DOHH2 (cell line): ENCODE data around the gene ZNF45.
"Not testable (repeated sequence)": the region's sequence is repeated elsewhere in the genome, so short reads cannot be mapped to it uniquely, and the experiment has no call there.

ENCODE experiments used
- H3F3A ChIP-seq: fragments of 200-600 bp; sonication (generic), shearing (Covaris generic); 2 replicates; pipeline ENCODE4 v1.6.0; 2016; ENCODE audit warnings: antibody characterized with exemption, mild to moderate bottlenecking; ENCODE audit not compliant: control insufficient read depth, insufficient read depth
- H3K27ac ChIP-seq: fragments of 200-600 bp; sonication (generic); 2 replicates; pipeline ENCODE4 v1.5.1; 2014; ENCODE audit warnings: low read depth, mild to moderate bottlenecking, low read length, moderate library complexity
- H3K27me3 ChIP-seq: fragments of 200-600 bp; sonication (generic); 2 replicates; pipeline ENCODE4 v1.6.1; 2014; ENCODE audit warnings: mild to moderate bottlenecking, low read length, mixed read lengths; ENCODE audit not compliant: control insufficient read depth
- H3K36me3 ChIP-seq: fragments of 200-600 bp; sonication (generic); 2 replicates; pipeline ENCODE4 v1.6.1; 2014; ENCODE audit warnings: mild to moderate bottlenecking, low read length, moderate library complexity, mixed read lengths; ENCODE audit not compliant: control insufficient read depth
- H3K4me1 ChIP-seq: fragments of 200-600 bp; sonication (generic); 2 replicates; pipeline ENCODE4 v1.6.1; 2014; ENCODE audit warnings: mild to moderate bottlenecking, low read length, mixed read lengths; ENCODE audit not compliant: control insufficient read depth
- H3K4me2 ChIP-seq: fragments of 200-600 bp; sonication (generic); 2 replicates; pipeline ENCODE4 v1.6.0; 2014; ENCODE audit warnings: mild to moderate bottlenecking, low read length, moderate library complexity
- H3K4me3 ChIP-seq: fragments of 200-600 bp; sonication (generic); 2 replicates; pipeline ENCODE4 v1.5.1; 2014; ENCODE audit warnings: mild to moderate bottlenecking, low read length, mixed read lengths
- H3K79me2 ChIP-seq: fragments of 200-600 bp; sonication (generic); 2 replicates; pipeline ENCODE4 v1.6.1; 2014; ENCODE audit warnings: mild to moderate bottlenecking, low read length, mixed read lengths; ENCODE audit not compliant: control insufficient read depth
- H3K9me2 ChIP-seq: fragments of 200-600 bp; sonication (generic); replicated peaks from 2 replicates; pipeline ENCODE4 v1.6.1; 2014; ENCODE audit warnings: mild to moderate bottlenecking, low read length, mixed read lengths; ENCODE audit not compliant: control insufficient read depth
- H3K9me3 ChIP-seq: fragments of 200-600 bp; sonication (generic); 2 replicates; pipeline ENCODE4 v1.6.1; 2014; ENCODE audit warnings: antibody characterized with exemption, low read length, mixed read lengths; ENCODE audit not compliant: control insufficient read depth, insufficient read depth
- H4K20me1 ChIP-seq: fragments of 200-600 bp; sonication (generic); 2 replicates; pipeline ENCODE4 v1.6.0; 2014; ENCODE audit warnings: low read depth, mild to moderate bottlenecking, antibody characterized with exemption, low read length, moderate library complexity; ENCODE audit not compliant: control insufficient read depth, insufficient read depth
- CTCF ChIP-seq: fragments of 200-600 bp; sonication (generic); IDR thresholded peaks from one replicate; pipeline ENCODE4 v1.5.1; 2014; ENCODE audit warnings: antibody characterized with exemption, mild to moderate bottlenecking, low read depth, low read length; ENCODE audit not compliant: poor library complexity, severe bottlenecking
- EZH2phosphoT487 ChIP-seq: fragments of 200-600 bp; sonication (generic); IDR thresholded peaks from 2 replicates; pipeline ENCODE4 v1.6.1; 2017; ENCODE audit warnings: borderline replicate concordance, mild to moderate bottlenecking, antibody characterized with exemption, low read length, moderate library complexity, mixed read lengths

The ZNF45 gene

DNA sequence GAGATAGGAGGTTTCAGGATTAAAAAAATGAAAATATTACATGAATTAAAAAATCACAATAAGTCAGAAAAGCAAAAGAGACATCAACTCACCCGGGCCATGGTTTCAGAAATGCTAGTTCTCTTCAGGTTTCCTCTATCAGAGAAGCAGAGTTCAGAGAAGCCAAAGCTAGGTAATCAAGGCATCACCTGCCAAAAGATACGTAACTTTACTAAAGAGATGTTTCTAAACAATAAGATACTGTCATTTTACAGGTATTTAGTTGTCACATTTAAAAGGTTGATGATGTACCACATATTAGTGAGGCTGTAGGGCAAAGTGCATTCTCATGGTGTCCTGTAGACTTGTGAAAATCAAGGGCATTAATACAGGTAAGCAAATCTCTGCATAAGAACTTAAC lies 51.2 kb downstream of the ZNF45 start, which contains the start of gene ZNF404:
Gene ZNF404, minus strand, starts transcription at position 101 of the 400 bp plus-strand sequence.
- H3K9me3 ChIP-seq, result no peaks in the 10 kb centered on the region
- H4K20me1 ChIP-seq, result no peaks in the 10 kb centered on the region
- H3K9me2 ChIP-seq, result no peaks in the 10 kb centered on the region
- H3K4me3 ChIP-seq, result no peak within 1 kb of the TSS
- H3K36me3 ChIP-seq, result no peaks in the 10 kb centered on the region
- TF ChIP-seq CTCF (no peak), EZH2phosphoT487 (no peak)
- no peaks in the 10 kb centered on the region for H3F3A ChIP-seq
- no peak within 1 kb of the TSS for H3K27ac ChIP-seq
- H3K79me2 ChIP-seq, result no peaks in the 10 kb centered on the region
- no peaks in the 10 kb centered on the region for H3K4me1 ChIP-seq
- H3K4me2 ChIP-seq, result no peak within 1 kb of the TSS
- H3K27me3 ChIP-seq, result no peaks in the 10 kb centered on the region

GRCh38 chr19:43880483-43880882 lies 54.6 kb downstream of the ZNF45 start:
- Histone ChIP-seq H3K36me3 (no peaks in the 10 kb centered on the region), H3K4me3 (no peak overlapping the region), H3K4me2 (no peak overlapping the region), H3K9me3 (peaks cover 3% of the 10 kb centered on the region; the same call in 1 of the 2 replicates), H4K20me1 (no peaks in the 10 kb centered on the region), H3K27me3 (no peaks in the 10 kb centered on the region), H3K9me2 (no peaks in the 10 kb centered on the region), H3F3A (no peaks in the 10 kb centered on the region), H3K79me2 (no peaks in the 10 kb centered on the region), H3K27ac (no peak overlapping the region), H3K4me1 (no peaks in the 10 kb centered on the region)
- no peak for TF ChIP-seq CTCF
- TF ChIP-seq EZH2phosphoT487, result no peak

GRCh38 chr19:43872547-43873336 lies 62.3 kb downstream of the ZNF45 start:
- no peaks in the 10 kb centered on the region for H3K36me3 ChIP-seq
- no peaks in the 10 kb centered on the region for H3K4me1 ChIP-seq
- no peak overlapping the region for H3K4me3 ChIP-seq
- no peaks in the 10 kb centered on the region for H3K9me2 ChIP-seq
- H4K20me1 ChIP-seq, result no peaks in the 10 kb centered on the region
- H3K79me2 ChIP-seq, result no peaks in the 10 kb centered on the region
- TF ChIP-seq CTCF, result no peak
- TF ChIP-seq EZH2phosphoT487, result no peak
- no peak overlapping the region for H3K27ac ChIP-seq
- no peaks in the 10 kb centered on the region for H3K27me3 ChIP-seq
- H3K9me3 ChIP-seq, result peaks cover 28% of the 10 kb centered on the region
- H3F3A ChIP-seq, result no peaks in the 10 kb centered on the region
- H3K4me2 ChIP-seq, result no peak overlapping the region

- not testable (repeated sequence) for H3K4me1 ChIP-seq, H3K27me3 ChIP-seq, H3F3A ChIP-seq, H3K36me3 ChIP-seq, H3K9me2 ChIP-seq, H3K4me3 ChIP-seq, H4K20me1 ChIP-seq, H3K79me2 ChIP-seq, H3K27ac ChIP-seq, H3K4me2 ChIP-seq, H3K9me3 ChIP-seq
Observed at GRCh38 chr19:43866923-43867322, 68.2 kb downstream of the ZNF45 start.
